Lower leg skin (tissue), 3 donors: ENCODE results near the gene THOC5.

ENCODE experiments used
- CTCF ChIP-seq, 3 donors: fragments of 450-650 bp; IDR thresholded peaks; one replicate each; pipeline ENCODE4 v1.5.1; 2016; ENCODE audit warnings: antibody characterized with exemption in 3 of 3, mild to moderate bottlenecking in 3 of 3, moderate library complexity in 2 of 3
- POLR2A ChIP-seq, 2 donors: fragments of 450-650 bp; IDR thresholded peaks; one replicate each; pipeline ENCODE4 v1.6.1; 2016 to 2017; ENCODE audit warnings: antibody characterized with exemption in 2 of 2, mild to moderate bottlenecking in 1 of 2, moderate library complexity in 1 of 2

- no peak for TF ChIP-seq CTCF (IDR thresholded peaks at IDR 0.05)
- no peak for TF ChIP-seq POLR2A (IDR thresholded peaks at IDR 0.05)
Measured at GRCh38 chr22:29574762-29575450, 21.3 kb upstream of the THOC5 start.
